ENCODE data around the gene PPIP5K1.
"Not testable (repeated sequence)": the region's sequence is repeated elsewhere in the genome, so short reads cannot be mapped to it uniquely, and the experiment has no call there.

DNA sequence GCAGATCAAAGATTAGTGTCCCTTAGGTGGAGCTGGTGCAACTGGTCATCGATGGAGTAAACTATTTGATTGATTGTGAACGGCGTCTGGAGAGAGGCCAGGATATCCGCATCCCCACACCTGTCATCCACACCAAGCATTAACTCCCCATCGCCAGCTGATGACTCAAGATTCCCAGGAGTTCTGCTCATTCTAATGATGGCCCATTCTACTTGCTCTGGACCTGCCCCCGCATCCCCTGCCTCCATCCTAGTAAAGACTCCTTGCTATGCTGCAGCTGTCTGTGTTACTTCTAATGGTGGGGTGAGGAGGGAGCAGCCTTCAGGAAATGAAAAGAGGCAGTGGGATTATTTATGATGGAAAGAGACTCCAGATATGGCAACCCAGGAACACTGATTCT is 9.1 kb upstream of the PPIP5K1 start:
- not testable (repeated sequence) for TF ChIP-seq POLR2A (IDR thresholded peaks at IDR 0.05; ENCODE audit: low read length); GATA1 (IDR thresholded peaks at IDR 0.05; ENCODE audit: low read depth, low read length)

Data from erythroblast (primary cell).